Adrenal gland (tissue), 5 donors: ENCODE results near the gene GPSM3.
A peak's percentile ranks its signal among the peaks of the same experiment; 100 is the strongest.

Source experiments
- CTCF ChIP-seq, 6 experiments: fragments of 450-650 bp in 4 of 6; fragments of 200-600 bp in 2 of 6; sonication (generic) in 1 of 6; IDR thresholded peaks; 1 replicate in 5 of 6; 2 replicates in 1 of 6; pipeline versions ENCODE4 v1.5.1 to v1.8.0; 2016 to 2021; ENCODE audit warnings: antibody characterized with exemption in 6 of 6, mild to moderate bottlenecking in 2 of 6, moderate library complexity in 1 of 6
- POLR2A ChIP-seq, 2 donors: fragments of 450-650 bp; IDR thresholded peaks; one replicate each; pipeline ENCODE4 v1.6.1; 2017; ENCODE audit warnings: antibody characterized with exemption in 2 of 2, mild to moderate bottlenecking in 2 of 2, moderate library complexity in 1 of 2
- donor health status: DM: no; HTN: no; CAD: no.

GRCh38 chr6:32177183-32177787, 15.2 kb downstream of the GPSM3 start:
- TF ChIP-seq POLR2A (IDR thresholded peaks at IDR 0.05) (peak in 1 of 2 donors; percentile 40), CTCF (IDR thresholded peaks at IDR 0.05) (no peak)
